AML-193 (cell line): ENCODE results near the gene CABYR.
A peak's percentile ranks its signal among the peaks of the same experiment; 100 is the strongest.
"Not testable (repeated sequence)": the region's sequence is repeated elsewhere in the genome, so short reads cannot be mapped to it uniquely, and the experiment has no call there.

ENCODE experiments used
- DNase-seq, 2 experiments: peaks; one replicate each; lab custom pipeline; 2025; lab: John Stamatoyannopoulos, UW

CABYR gene

DNA sequence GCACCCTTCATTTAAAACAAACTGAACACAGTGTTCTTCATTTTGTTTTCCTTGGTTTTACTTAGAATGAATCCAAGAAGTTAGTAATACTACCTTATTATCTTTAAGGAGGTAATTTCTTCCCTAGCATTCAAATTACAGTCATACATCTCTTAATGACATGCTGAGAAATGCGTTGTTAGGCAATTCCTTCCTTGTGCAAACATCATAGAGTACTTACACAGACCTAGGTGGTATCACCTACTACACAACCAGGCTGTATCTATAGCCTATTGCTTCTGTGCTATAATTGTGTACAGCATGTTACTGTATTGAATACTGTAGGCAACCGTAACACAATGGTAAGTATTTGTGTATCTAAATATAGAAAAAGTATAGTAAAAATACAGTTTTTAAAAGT is 8.4 kb upstream of the CABYR start:
- DNase-seq, result no peak

DNA sequence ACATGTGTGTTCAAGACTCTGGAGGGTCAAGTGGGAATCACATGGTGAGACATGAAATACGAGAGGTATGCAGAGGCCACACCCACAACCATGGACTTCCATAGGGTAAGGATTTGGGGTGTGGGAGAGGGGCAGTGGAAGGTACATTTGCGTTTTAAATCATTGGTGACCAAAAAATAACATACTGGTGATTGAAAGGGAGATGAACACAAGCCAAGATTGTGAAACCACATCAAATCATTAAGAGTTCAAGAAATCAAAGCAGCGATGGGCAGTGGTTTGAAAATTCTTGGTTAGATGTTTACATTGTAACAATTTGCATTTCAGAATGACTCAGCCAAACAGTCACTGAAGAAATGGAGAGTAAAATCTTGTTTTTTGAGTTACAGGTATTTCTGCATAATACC is 1.9 kb upstream of the CABYR start:
- no peak for DNase-seq

DNA sequence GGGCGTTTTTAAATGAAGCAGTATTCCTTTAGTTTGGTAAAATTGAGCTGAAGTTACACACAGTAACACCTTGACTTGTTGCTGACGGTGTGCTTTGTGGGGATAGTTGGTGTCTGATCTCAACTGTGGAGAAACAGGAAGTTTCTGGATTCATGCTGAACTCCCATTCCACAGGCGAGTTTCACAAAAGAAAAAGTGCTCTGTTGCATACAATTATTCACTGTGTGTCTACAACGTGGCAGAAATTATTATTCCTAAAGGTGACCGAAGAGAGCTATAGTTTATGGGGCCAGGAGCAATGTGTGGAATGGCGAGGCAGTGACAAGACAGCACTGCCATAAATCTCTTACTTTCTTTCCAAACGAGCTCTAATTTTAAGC is 463 bp upstream of the CABYR start:
- no peak for DNase-seq

DNA sequence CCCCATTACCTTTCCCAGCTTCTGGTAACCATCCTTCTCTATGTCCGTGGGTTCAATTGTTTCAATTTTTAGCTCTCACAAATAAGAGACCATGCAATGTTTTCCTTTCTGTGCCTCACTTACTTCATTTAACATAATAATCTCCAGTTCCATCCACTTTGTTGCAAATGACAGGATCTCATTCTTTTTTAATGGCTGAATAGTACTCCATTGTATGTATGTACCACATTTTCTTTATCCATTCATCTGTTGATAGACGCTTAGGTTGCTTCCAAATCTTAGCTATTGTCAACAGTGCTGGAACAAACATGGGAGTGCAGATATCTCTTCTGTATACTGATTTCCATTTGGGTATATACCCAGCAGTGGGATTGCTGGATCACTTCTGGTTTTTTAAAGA is 1.8 kb downstream of the CABYR start:
- no peak for DNase-seq

DNA sequence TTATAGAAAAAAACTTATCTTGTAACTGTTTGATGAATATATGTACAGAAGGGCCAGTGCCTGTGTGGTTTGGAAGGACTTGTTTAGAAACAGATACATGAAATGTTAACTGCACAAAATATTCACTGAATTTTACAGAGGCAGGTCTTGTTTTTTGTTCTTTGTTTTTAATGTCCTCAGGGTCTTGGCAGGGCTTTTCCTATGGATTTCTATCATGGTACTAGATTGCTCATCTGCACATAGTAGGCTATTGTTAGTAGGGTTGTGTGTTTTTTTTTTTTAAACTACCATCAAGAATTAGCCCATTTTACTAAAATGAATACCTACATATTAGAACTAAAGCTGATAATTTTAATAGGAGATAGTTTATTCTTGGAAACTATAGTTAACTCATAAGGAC is 3.5 kb downstream of the CABYR start:
- DNase-seq, result no peak

DNA sequence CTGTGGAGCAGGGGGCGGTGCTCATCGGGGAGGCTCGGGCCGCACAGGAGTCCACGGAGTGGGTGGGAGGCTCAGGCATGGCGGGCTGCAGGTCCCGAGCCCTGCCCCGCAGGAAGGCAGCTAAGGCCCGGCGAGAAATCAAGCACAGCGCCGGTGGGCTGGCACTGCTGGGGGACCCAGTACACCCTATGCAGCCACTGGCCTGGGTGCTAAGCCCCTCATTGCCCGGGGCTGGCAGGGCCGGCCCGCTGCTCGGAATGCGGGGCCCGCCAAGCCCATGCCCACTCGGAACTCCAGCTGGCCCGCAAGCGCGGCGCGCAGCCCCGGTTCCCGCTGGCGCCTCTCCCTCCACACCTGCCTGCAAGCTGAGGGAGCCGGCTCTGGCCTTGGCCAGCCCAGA is 10.7 kb downstream of the CABYR start:
- DNase-seq, result not testable (repeated sequence)

DNA sequence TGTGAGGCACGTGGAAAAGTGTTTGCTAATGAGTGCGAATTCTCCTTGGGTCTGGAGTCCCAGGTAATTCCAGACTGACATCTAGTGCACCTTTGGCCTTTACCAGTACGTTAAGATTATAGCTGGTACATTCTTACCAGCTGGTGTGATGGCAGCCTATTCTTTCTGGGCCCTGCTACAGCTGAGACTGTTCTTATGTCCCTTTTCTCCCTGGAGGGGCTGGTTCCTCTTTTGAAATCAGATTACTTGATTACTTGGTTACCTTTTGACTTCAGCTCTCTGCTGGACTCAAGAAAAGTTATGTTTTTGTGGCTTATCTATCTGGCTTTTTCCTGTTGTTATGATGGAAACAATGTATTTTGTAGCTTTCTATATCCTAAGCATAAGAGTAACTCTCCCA is 14.5 kb downstream of the CABYR start:
- DNase-seq, result no peak

DNA sequence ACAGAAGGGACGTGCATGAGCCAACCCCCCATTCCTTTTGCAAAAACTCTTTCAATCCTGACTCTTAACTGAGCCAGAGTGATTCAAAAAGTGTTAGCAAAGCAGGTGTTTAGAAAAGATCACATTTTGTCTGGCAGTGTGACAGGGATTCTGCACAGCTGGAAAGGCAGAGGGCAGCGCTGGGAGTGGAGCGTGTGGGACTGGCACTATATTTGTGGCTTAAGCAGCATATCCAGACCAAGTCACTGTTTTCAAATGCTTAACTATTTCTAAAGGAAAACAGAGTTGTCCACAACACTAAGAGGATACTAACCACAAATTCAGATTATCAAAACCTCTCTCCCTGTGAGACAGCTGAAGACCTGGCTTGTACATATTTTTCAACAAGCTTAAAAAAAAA is 19.0 kb downstream of the CABYR start:
- no peak for DNase-seq

DNA sequence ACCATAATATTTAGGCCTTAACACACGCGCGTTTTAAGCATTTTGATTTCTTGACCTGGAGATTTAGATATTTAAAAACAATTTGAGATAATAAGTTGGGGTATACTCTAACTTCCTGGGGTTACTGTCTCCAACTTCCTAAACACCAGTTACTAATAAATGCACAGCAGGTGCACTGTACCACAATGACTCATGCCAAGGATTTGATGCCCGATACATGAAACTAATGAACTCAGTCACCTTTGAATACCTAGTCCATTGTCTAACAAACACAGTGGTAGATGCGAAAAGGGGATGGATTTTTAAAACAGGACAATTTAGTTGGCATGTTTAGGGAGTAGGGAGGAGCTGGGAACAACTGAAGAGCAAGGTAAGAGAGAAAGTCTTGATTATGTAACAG is 21.2 kb downstream of the CABYR start:
- DNase-seq, result no peak

DNA sequence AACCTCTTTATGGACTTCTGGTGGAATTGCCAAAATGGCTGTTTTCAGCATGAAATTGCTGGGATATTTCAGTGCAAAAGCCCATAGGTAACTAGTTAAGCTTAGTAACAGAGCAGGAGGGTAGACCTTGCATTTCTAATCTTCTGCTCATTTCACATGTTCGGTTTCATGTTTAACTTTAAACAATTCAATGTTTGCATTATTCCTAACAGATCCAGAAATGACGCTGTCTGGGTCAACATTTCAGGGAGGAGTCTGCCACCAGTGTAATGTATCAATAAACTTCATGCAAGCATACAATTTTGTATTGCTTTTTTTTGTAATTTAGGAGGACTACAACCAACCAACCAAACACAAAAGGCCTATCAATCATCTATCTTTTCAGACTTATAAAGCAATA is 22.4 kb downstream of the CABYR start:
- no peak for DNase-seq

DNA sequence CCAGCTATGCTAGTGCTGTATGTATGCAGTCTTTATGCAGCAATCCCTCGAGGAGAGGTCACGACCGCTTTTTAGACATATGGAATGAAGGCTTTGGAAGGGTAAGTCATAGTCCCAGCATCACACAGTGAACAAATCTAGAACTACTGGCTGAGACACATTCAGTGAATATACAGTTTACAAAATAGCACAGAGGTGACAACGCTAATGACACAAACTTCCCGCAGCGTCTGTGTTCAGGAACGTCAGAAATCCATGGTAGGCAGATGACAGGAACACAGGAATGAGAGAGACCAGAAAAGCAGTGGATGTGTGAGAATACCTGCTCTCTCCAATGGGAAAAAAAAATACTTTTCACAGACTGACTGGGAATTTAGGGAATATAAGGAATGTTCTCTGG is 29.6 kb downstream of the CABYR start:
- DNase-seq, result no peak

DNA sequence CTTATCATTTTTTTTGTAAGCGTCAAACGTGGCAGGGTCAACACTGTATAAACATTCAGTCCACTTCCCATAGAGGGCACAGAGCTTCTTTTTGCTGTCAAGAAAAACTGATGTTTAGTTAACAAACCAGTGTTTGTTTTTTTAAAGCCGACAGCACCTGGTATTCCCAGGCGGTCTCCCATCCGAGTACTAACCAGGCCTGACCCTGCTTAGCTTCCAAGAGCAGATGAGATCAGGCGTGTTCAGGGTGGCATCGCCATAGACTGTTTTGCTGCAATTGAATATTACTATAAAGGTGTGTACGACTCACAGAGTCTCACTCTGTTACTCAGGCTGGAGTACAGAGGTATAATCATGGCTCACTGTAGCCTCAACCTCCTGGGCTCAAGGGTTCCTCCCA is 31.5 kb downstream of the CABYR start:
- DNase-seq, result no peak

DNA sequence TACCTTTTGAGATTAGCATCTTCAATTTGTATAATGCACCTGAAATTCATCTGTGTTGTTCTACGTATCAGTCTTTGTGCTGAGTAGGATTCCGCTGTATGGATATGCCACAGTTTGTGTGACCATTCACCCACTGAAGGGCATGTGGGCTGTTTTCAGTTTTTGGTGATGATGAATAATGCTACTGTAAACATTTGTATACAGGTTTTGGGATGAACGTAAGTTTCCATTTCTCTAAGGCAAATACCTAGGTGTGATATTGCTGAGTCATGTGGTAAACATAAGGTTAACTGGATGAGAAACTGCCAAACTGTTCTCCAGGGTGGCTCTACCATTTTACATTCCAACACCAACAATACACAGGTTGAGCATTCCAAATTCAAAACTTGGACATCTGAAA is 35.1 kb downstream of the CABYR start:
- no peak for DNase-seq

DNA sequence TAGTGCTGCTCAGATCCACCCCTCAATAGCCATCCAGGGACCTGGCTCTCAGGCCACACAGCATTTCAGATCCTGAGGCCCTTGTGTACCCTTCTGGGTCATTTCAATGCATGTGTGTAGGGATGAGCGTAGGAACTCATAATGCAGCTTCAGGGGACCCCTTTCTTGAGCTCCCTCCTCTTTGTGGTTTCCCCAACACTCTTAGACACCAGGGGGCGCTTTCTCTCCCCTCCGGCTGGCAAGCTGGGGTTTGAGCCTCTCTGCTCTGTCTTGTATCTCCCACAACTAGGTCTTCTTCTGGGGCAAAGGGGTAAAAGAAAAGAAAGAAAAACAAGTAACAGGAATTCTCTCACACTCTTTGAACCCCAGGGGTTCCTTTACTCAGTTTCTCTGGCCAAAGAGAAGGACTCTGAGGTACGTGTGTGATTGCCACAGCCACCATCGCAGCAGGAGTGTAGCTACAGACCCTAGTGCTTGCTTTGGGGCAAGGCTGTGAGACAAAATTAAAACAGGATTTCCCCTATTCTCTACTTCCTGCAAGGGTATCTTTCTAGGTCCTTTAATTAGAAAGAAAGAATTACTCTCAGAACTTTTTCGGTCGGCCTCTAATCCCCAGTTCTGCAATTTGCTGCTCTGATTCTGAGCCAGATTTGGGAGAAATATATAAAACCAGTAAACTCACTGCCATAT is 38.0 kb downstream of the CABYR start:
- DNase-seq, result peak; percentile 9 to 35

DNA sequence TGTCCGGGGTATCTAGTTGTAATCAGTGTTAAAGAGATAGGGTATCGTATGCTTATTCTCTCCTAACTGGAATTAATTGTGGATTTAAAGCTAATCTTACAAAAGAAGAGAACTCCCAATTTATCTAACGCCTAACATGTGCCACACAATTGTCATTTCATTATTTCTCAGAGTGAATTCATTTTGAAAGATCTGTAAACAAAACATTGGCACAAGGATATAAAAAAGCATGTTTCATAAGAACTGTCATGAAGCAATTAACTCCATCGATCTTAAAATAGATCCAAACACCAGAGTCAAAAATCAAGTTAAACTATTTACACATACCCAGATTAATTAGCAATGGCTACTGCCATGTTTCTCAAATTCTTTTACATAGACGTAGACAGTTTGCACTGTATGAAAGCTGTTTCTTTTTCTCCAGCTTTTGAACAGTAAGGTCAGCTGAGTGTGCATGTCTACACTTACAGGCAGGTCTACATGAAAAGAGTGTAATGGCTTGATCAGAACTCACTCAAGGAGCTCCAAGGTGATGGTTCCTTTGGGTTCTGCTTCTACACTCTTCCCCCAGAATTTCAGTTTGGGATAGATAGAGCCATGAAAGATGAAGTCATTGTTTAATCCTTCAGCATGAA is 38.8 kb downstream of the CABYR start:
- DNase-seq, result no peak

DNA sequence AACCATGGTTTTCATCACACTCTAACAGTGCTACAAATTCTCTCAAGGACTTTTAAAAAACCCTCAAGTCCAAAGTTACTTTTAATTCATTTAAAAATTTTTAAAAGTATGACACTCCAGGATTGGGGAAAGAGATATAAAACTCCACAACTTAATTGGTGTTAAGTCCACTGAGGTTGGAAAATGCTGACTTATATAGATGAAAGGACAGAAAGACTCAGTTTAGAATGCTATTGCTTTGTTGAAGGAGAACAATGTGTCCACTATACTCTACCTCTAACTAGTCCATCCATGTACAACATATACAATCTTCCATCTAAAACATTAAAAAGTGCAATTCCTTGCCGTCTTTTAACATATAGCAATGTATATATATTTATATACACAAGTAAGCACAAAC is 41.2 kb downstream of the CABYR start:
- no peak for DNase-seq

DNA sequence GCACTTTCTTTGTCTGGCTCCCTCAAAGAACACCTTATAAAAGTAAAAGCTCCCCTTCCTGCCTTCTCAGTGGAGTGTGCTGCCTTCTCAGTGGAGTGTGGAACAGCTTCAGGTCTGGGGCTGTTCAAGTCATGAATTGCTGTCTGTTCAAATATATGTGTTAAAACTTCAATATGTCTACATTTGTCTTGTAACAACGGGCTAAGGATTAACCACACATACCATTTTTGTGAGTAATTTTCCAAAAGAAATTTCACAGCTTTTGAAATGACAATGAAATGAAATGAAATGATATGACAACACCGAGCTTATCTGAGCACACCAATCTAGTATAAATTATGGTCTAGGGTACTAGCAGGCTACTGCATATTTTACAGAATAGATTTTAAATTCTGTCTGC is 42.9 kb downstream of the CABYR start:
- DNase-seq, result no peak

DNA sequence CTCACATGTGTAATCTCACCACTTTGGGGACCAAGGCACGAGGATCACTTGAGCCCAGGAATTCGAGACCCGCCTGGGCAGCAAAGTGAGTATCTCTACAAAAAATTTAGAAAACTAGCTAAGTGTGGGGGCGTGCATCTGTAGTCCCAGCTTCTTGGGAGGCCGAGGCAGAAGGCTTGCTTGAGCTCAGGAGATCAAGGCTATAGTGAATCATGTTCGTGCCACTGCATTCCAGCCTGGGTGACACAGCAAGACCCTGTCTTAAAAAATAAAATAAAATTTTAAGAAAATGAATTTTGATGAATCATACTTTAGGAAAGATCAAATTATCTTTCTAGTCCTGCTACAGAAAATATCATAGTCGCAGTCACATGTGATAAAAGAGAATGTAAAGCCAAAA is 46.9 kb downstream of the CABYR start:
- DNase-seq, result no peak

DNA sequence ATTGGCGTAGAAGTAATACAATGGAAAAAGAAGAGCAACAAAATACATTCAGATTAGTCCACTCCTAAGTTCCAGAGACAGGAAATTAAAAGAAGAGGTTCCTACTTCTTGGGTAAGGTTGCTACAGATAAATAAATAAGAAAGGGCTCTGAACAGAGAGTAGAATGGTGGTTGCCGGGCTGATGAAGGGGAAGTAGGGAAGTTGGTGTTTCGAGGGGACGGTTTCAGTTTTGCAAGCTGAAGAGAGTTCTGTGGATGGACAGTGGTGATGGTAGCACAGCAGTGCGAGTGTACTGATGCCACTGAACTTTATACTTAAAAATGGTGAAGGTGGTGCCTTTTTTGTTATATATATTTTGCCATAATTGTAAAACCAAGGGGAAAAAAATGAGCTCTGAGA is 48.2 kb downstream of the CABYR start:
- DNase-seq, result no peak

DNA sequence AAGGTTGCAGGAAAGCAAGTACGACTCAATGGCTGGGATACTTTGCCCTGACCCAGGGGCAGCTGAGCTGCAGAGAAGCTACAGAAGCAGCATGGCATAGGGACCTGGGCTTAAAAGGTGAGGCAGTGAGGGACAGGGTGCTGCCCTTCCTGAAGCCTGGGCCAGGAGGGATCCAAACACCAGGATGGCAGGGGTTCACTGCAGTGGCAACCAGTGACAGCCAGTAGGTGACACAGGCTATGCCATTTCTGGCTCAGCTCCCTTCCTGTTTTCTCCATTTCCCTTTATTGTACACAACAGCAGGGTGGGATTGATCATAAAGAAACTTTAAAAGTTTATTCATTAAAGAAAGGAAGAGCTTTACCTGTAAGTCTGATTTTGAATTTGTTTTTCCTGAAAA is 48.8 kb downstream of the CABYR start:
- DNase-seq, result no peak

DNA sequence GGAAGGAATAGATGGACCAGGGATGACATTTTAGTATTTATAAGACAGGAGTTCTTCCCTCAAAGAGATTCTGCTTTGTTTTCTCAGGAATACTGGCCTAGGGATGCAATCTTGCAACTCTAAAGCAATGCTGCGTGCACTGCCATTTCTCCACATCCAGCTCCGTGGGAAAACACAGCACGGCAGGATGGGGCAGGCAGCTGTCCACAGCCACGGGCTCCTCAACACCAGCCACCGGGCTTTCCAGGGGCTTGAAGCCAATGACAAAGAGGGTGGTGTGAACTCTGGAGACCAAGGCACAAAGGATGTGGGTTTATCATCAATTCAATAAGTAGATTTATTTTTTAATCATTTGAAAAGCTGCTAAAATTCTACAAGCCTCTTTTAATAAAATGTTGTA is 49.3 kb downstream of the CABYR start:
- no peak for DNase-seq

DNA sequence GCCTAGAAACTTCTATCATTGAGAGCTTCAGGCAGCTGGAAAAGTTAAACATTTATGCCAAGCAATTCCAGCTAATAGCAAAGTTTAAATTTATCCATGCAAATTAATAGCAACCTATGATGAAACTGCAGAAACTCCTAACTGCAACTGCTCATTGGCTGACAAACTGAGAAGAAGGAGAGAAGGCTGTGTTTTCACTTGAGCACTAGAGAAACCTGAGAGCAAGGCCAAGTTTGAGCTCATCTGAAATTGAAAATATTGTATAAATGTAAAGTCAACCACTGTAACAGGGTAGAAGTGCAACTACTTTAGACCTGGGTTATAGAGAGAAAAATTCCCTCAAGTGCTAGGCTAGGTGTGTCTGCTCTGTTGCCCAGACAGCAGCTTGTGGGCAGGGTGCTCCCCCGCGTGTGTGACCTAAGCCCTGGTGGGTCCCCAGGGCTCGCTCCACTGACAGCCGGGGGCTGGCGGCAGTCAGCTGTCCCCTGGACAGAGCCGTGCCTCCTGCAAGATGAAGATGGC is 50.2 kb downstream of the CABYR start:
- DNase-seq, result no peak

DNA sequence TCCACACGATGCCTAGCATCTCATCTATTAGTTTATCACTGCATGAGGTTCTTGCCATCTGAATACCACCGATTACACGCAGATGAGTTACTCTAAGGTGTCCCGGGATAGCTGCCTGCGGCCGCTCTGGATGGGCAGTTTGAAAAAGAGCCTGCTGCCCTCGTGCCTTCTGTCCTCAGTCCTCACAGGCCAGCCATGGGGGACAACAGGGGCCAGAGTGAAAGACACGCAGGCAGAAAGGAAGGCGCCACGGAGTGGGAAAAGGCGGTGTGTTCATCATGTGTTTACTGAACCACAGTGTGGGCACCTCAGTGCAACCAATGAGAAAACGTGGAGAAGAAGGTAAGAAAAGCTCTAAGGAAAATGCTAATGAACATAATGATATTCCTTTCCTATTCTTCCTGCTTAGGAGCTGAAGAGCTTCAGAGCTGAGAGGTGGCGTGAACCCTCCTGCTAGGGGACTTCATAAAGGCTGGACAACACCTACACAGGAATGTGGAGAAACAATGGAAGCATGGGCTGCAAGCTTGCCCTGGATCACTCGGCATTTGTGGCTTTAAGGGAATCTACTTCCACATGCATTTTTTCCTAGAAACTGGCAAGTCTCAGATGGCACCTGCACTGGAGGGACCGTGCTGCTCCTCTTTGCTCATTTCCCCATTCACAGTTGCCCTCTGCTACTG is 50.9 kb downstream of the CABYR start:
- no peak for DNase-seq
